Right kidney (tissue), 9 donors: Measurements from ENCODE around the gene KISS1.
A peak's percentile ranks its signal among the peaks of the same experiment; 100 is the strongest.
"Not testable (repeated sequence)": the region's sequence is repeated elsewhere in the genome, so short reads cannot be mapped to it uniquely, and the experiment has no call there.

Source experiments
- DNase-seq: peaks from one replicate; pipeline ENCODE4 v3.0.0-alpha.2; 2016
- long read RNA-seq, 8 donors: transcript quantifications; one replicate each; lab custom pipeline, GENCODE V29; 2026

The KISS1 gene
- long read RNA-seq, donor 1: 0 reads
- long read RNA-seq, donor 2: 0 reads
- long read RNA-seq, donor 3: 0 reads
- long read RNA-seq, donor 4, partial matches to known transcripts: 0 of 1 reads
- long read RNA-seq, donor 4, other reads (novel, unspliced or antisense): 0 of 1 reads
- long read RNA-seq, donor 5: 0 reads
- long read RNA-seq, donor 6, partial matches to known transcripts: 0 of 1 reads
- long read RNA-seq, donor 6, other reads (novel, unspliced or antisense): 0 of 1 reads
- long read RNA-seq, donor 7: 0 reads
- long read RNA-seq, donor 8: 0 reads

GRCh38 chr1:204196068-204196795, at the start of gene KISS1:
TSS of gene KISS1 (minus strand) at chr1:204196491. CDS start at chr1:204192876, 3,615 bp downstream.
- no peak for DNase-seq

- DNase-seq: no peak
These were observed 46.6 kb upstream of the KISS1 start for GRCh38 chr1:204242920-204243319.

GRCh38 chr1:204241914-204242313, 45.6 kb upstream of the KISS1 start:
- DNase-seq: no peak

- DNase-seq: no peak
These were observed 44.8 kb upstream of the KISS1 start for GRCh38 chr1:204241050-204241449.

DNA sequence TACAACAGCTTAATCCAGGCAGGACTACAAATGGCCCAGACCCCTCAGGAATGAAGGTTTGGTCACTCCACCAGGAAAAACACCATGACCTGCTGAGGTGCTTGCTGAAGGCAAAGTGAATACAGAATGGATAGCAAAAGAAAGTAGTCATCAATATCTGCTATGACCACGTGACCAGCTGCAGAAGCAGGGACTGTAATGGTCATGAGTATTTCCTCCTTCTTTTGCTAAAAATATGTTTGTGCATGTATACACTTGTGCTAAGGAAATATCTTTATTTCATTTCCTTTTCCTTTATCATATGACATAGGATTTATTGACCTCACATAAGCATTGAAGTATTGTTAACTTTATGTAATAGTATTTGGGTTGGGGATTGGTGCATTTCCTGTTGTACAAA, 43.9 kb upstream of the KISS1 start:
- DNase-seq: no peak

DNA sequence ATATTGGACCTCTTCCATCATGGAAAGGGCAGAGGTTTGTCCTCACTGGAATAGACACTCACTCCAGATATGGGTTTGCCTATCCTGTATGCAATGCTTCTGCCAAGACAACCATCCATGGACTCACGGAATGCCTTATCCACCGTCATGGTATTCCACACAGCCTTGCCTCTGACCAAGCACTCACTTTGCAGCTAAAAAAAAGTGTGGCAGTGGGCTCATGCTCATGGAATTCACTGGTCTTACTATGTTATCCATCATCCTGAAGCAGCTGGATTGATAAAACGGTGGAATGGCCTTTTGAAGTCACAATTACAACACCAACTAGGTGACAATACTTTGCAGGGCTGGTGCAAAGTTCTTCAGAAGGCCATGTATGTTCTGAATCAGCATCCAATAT, 43.1 kb upstream of the KISS1 start:
- not testable (repeated sequence) for DNase-seq

DNA sequence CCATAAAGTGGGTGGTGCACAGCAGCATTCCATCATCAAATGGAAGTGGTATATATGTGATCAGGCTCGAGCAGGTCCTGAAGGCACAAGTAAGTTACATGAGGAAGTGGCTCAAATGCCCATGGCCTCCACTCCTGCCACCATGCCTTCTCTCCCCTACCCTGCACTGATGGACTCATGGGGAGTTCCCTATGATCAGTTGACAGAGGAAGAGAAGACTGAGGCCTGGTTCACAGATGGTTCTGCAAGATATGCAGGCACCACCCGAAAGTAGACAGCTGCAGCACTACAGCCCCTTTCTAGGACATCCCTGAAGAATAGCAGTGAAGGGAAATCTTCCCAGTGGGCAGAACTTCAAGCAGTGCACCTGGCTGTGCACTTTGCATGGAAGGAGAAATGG, 42.2 kb upstream of the KISS1 start:
- not testable (repeated sequence) for DNase-seq

- not testable (repeated sequence) for DNase-seq
These were observed 41.2 kb upstream of the KISS1 start for GRCh38 chr1:204237515-204237914.

DNA sequence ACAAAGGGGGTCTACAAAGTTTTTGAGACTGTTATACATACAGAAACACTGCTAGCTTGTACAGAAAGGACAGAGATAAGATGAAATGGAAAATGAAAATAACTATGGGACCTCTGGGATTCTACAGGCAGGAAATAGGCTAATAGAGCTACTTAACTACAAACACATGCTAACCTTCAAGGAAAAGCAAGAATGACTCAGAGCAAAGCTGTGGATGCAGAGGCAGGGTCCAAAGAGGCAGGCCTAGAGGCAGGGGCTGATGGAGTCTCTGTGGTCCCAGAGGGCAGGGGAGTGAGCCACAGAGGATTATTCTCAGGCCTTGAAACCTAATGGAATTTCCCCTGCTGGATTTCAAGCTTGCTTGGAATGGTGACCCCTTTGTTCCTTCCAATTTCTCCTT, 36.2 kb upstream of the KISS1 start:
- no peak for DNase-seq

DNA sequence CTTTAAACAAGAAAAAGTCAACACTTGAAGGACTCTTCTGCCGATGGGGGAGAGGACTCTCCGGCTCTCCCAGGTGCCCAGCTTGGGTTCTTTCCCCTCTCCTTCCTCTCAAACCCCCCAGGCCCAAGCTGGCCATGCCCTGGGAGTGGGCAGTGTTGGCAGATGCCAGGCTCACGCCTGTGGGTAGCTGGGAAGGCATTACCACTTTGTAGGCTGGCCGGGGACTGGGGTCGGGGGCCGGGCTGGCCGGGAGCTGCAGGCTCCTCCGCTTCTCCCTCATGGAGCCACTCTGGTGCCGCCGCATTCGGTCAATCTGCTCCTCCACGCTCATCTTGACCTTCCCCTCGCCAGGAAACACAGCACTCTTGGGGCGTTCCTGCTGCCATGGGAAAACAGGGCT, 33.9 kb upstream of the KISS1 start:
- DNase-seq: no peak

DNA sequence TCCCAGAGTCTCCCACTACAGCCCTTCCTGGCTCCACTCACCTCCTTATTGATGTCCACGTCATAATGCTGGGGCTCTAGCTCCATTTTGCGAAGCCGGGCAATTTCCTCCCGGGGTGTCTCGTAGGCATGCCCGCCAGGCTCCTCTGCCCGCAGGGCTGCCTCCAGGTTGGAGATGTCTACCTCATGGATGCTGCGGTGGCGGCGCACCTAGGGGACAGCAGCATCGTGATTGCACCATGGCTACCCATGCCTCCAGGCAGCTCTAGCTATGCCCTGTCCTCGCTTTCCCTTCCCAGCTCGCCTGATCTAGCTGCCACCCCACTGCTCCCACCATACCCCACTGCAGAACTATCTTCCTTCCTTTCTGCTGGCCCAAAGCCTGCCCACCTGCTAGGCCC, 32.6 kb upstream of the KISS1 start:
- DNase-seq: no peak

- no peak for DNase-seq
These were observed 31.9 kb upstream of the KISS1 start for GRCh38 chr1:204227996-204228785.

GRCh38 chr1:204227351-204227750, 31.1 kb upstream of the KISS1 start:
- DNase-seq: no peak

GRCh38 chr1:204225841-204226735, 29.8 kb upstream of the KISS1 start:
- DNase-seq: peak; percentile 33

GRCh38 chr1:204224655-204225054, 28.4 kb upstream of the KISS1 start:
- DNase-seq: no peak

DNA sequence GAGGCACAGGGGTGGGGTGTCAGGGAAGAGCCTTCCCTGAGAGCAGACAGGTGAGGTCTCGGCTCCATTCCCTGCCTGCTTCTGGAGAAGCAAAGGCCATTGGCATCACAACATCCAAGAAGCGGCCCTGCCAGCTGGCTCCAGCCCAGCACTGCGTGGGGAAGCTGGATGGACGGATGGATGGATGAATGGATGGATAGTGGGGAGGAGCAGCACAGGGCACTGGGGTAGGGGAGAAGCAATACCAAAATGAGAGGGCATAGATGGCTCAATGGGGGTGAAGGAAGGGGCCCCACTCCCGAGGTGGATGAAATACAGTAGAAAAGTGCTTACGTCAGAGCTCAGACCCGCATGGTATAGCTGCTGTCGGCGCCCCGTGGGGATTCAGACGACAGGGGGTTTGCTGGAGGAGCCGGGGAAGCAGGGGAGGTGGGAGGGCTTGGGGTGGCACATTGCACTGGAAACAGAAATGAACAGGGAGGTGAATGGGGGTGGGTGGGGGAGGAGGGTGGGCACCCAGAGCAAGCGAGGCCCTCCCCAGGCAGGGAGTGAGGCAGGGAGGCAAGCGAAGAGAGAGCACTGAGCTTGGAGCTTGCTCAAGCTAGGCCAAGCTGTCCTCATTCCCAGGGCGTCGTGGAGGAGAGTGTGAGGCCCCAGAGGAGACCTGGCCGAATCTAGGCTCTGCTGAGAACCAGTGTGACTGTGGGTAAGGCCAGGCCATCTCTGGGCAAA, 27.0 kb upstream of the KISS1 start:
- no peak for DNase-seq

DNA sequence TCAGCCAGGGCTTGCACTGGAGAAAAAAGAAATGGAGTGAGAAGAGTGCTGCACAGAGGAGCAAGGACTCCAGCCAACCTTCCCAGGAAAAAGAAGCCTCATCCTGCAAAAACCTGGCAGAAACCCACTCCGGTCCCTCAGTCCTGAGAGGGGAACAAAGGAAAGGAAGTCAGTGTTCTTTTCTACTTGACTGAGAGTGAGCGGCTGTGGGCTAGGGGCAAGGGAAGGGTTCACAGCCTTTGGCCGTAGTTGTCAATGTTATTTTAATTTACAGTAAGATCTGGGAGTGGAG, 26.4 kb upstream of the KISS1 start:
- no peak for DNase-seq

DNA sequence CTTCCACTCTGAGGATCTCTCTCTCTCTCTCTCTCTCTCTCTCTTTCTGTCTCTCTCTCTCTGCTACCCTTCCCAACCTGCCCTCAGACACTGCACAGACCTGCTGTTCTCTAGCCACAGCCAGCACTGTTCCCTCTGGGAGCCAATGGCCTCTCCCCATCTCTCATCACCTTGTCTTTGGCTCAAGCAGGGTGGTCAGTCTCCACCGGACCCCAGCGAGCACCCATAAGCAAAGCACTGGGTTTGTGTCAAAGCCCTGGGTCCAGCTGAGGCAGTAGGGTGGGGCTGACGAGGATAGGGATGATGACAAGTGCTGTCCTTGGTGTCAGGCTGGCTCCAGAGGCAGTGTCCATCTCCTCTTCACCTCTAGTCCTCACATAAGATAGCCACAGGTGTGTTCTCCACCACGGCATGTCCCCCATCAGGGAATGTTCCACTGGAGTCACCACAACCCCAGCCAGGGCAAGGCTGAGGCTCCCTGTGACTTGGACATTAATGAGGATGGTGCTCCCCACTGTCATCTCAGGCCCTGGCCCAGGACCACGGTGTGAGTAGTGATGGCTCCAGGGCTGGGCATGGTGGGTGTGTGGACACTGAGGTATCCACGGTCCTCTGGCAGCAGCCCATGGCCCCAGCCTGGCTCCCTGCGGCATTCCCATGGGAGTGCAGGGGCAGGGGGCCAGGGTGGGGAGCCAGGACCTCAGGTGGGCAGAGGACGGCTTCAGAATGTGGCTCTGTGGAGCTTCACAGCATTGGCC, 25.9 kb upstream of the KISS1 start:
- DNase-seq: no peak

GRCh38 chr1:204221271-204221670, 25.0 kb upstream of the KISS1 start:
- DNase-seq: no peak

GRCh38 chr1:204219971-204220616, 23.8 kb upstream of the KISS1 start:
- no peak for DNase-seq
